SK-N-SH (cell line): Measurements from ENCODE around the gene BTBD18. TPM values are rescaled to one million over a fixed set of nuclear protein-coding genes. Genes with fewer than 3 reads are reported as not detected.

Experiments used
- CTCF ChIA-PET: fragments of 300-600, 350-600 bp; formaldehyde crosslinking; extraction: SDS; loops from one replicate; lab custom pipeline; 2021; lab: Yijun Ruan, JAX
- POLR2A ChIA-PET: fragments of 350-600 bp; sonication (Branson Sonifier 250); formaldehyde crosslinking; extraction: SDS; loops from one replicate; lab custom pipeline; 2020; ENCODE audit warnings: antibody characterized with exemption, inconsistent platforms; lab: Yijun Ruan, JAX
- DNase-seq: peaks from one replicate; pipeline ENCODE4 v3.0.0; 2012
- H2AFZ ChIP-seq: fragments of 200-600 bp; sonication (generic); 2 replicates; pipeline ENCODE4 v1.8.1; 2016; ENCODE audit warnings: antibody characterized with exemption, mild to moderate bottlenecking, low read depth
- H3F3A ChIP-seq: fragments of 200-600 bp; sonication (generic); replicated peaks from 2 replicates; pipeline ENCODE3; 2016; ENCODE audit warnings: antibody characterized with exemption, mild to moderate bottlenecking; ENCODE audit not compliant: insufficient read depth
- H3K27ac ChIP-seq, 2 experiments: fragments of 200-500 bp in 1 of 2; fragments of 200-600 bp in 1 of 2; sonication (Bioruptor generic) in 1 of 2; sonication (generic), shearing (Covaris generic) in 1 of 2; 2 replicates each; pipeline versions ENCODE4 v1.5.1 to v1.6.1; 2014 to 2016; ENCODE audit warnings: low read depth in 2 of 2, inconsistent platforms in 1 of 2, low read length in 1 of 2, mild to moderate bottlenecking in 1 of 2, mixed read lengths in 1 of 2
- H3K27me3 ChIP-seq: fragments of 200-600 bp; sonication (generic), shearing (Covaris generic); 2 replicates; pipeline ENCODE4 v1.6.1; 2016; ENCODE audit warnings: mixed run types; ENCODE audit not compliant: insufficient read depth
- H3K36me3 ChIP-seq, 2 experiments: fragments of 200-500 bp in 1 of 2; fragments of 200-600 bp in 1 of 2; sonication (Bioruptor generic) in 1 of 2; sonication (generic) in 1 of 2; replicated peaks in 1 of 2; 2 replicates each; pipeline versions ENCODE3 to v1.5.1; 2014 to 2016; ENCODE audit warnings: low read length in 1 of 2, mild to moderate bottlenecking in 1 of 2; ENCODE audit not compliant: insufficient read depth in 2 of 2, control insufficient read depth in 1 of 2
- H3K4me1 ChIP-seq, 2 experiments: fragments of 200-500 bp in 1 of 2; fragments of 200-600 bp in 1 of 2; sonication (Bioruptor generic) in 1 of 2; sonication (generic), shearing (Covaris generic) in 1 of 2; 2 replicates each; pipeline versions ENCODE4 v1.5.1 to v1.6.1; 2014 to 2016; ENCODE audit warnings: low read depth in 1 of 2, low read length in 1 of 2, mixed run types in 1 of 2; ENCODE audit not compliant: insufficient read depth in 2 of 2, control insufficient read depth in 1 of 2
- H3K4me2 ChIP-seq: fragments of 200-600 bp; sonication (generic), shearing (Covaris generic); 2 replicates; pipeline ENCODE4 v1.6.1; 2017; ENCODE audit warnings: mixed run types
- H3K4me3 ChIP-seq, 2 experiments: fragments of 200-500 bp in 1 of 2; fragments of 200-600 bp in 1 of 2; sonication (Bioruptor generic) in 1 of 2; sonication (generic), shearing (Covaris generic) in 1 of 2; 2 replicates each; pipeline versions ENCODE4 v1.5.1 to v1.8.1; 2014 to 2016; ENCODE audit warnings: low read depth in 2 of 2, inconsistent platforms in 1 of 2, low read length in 1 of 2, mild to moderate bottlenecking in 1 of 2, mixed read lengths in 1 of 2, moderate library complexity in 1 of 2
- H3K79me2 ChIP-seq: fragments of 200-600 bp; sonication (generic); 2 replicates; pipeline ENCODE4 v1.8.1; 2017; ENCODE audit warnings: mild to moderate bottlenecking; ENCODE audit not compliant: insufficient read depth
- H3K9ac ChIP-seq: fragments of 200-600 bp; sonication (generic); 2 replicates; pipeline ENCODE4 v1.6.1; 2017; ENCODE audit warnings: mixed run types
- H3K9me2 ChIP-seq: fragments of 200-600 bp; sonication (generic); 2 replicates; pipeline ENCODE4 v1.6.1; 2017; ENCODE audit warnings: mixed run types
- H3K9me3 ChIP-seq: fragments of 200-600 bp; sonication (generic); 2 replicates; pipeline ENCODE4 v1.6.1; 2017; ENCODE audit warnings: mixed run types, mild to moderate bottlenecking, moderate library complexity
- H4K20me1 ChIP-seq: fragments of 200-600 bp; sonication (generic); 2 replicates; pipeline ENCODE4 v1.6.1; 2017; ENCODE audit warnings: mild to moderate bottlenecking, mixed run types; ENCODE audit not compliant: insufficient read depth
- CHD2 ChIP-seq: fragments of 150-350 bp; IDR thresholded peaks from 2 replicates; pipeline ENCODE4 v1.6.1; 2018; ENCODE audit warnings: low read length; ENCODE audit not compliant: partially characterized antibody
- ELF1 ChIP-seq: IDR thresholded peaks from 2 replicates; pipeline ENCODE4 v1.4.0; 2012
- EZH2phosphoT487 ChIP-seq: fragments of 200-600 bp; sonication (generic); IDR thresholded peaks from 2 replicates; pipeline ENCODE4 v1.6.1; 2017; ENCODE audit warnings: low read depth, mixed run types, mild to moderate bottlenecking, antibody characterized with exemption, moderate library complexity, borderline replicate concordance
- FOXJ3 ChIP-seq: sonication (generic); formaldehyde crosslinking; IDR thresholded peaks from 2 replicates; pipeline ENCODE4 v1.5.1; 2020; ENCODE audit warnings: mild to moderate bottlenecking, missing genetic modification reagents
- GABPA ChIP-seq: IDR thresholded peaks from 2 replicates; pipeline ENCODE4 v1.4.0; 2012; ENCODE audit warnings: low read depth, mild to moderate bottlenecking
- GATA2 ChIP-seq: sonication (generic); formaldehyde crosslinking; IDR thresholded peaks from 2 replicates; pipeline ENCODE4 v1.5.0; 2020; ENCODE audit warnings: mild to moderate bottlenecking, missing genetic modification reagents
- JUND ChIP-seq: IDR thresholded peaks from 2 replicates; pipeline ENCODE4 v1.4.0; 2012
- NFIC ChIP-seq: IDR thresholded peaks from 2 replicates; pipeline ENCODE4 v1.4.0; 2012; ENCODE audit warnings: borderline replicate concordance
- SIN3A ChIP-seq: IDR thresholded peaks from 2 replicates; pipeline ENCODE4 v1.6.1; 2012; ENCODE audit warnings: low read depth, mild to moderate bottlenecking, low read length, moderate library complexity, borderline replicate concordance
- SMC3 ChIP-seq: IDR thresholded peaks from 2 replicates; pipeline ENCODE4 v1.6.1; 2012; ENCODE audit warnings: low read depth, low read length, improper control_type of control experiment
- TAF1 ChIP-seq: IDR thresholded peaks from 2 replicates; pipeline ENCODE4 v1.6.1; 2012; ENCODE audit warnings: low read depth, mild to moderate bottlenecking, low read length, moderate library complexity, borderline replicate concordance
- TCF12 ChIP-seq: IDR thresholded peaks from 2 replicates; pipeline ENCODE4 v1.4.0; 2012
- USF1 ChIP-seq: IDR thresholded peaks from 2 replicates; pipeline ENCODE4 v1.4.0; 2012; ENCODE audit warnings: low read depth, borderline replicate concordance
- USF2 ChIP-seq: fragments of 150-350 bp; IDR thresholded peaks from 2 replicates; pipeline ENCODE4 v1.6.1; 2017; ENCODE audit warnings: antibody characterized with exemption, low read length, low read depth, borderline replicate concordance
- YY1 ChIP-seq: IDR thresholded peaks from 2 replicates; pipeline ENCODE4 v1.4.0; 2012; ENCODE audit warnings: low read depth, mild to moderate bottlenecking
- WGBS: methylation state at CpG from one replicate; pipeline ENCODE4 v1.1.6; 2017; ENCODE audit warnings: low lambda C conversion rate; 5-methylcytosine and 5-hydroxymethylcytosine counted together
- polyA plus RNA-seq, 3 experiments: library from polyadenylated mRNA; depleted of rRNA; stranded (reverse); fragments of >200 nt; gene quantifications; 2 replicates each; pipeline ENCODE4 v1.2.3, GENCODE V29; 2012
- TF ChIP-seq, protein P1 (sequence below): fragments of 150-350 bp; IDR thresholded peaks from 2 replicates; pipeline ENCODE4 v1.6.1; 2016; ENCODE audit warnings: mild to moderate bottlenecking, low read depth, low read length
- TF ChIP-seq, protein P2 (sequence below): IDR thresholded peaks from 2 replicates; pipeline ENCODE4; 2012
- TF ChIP-seq, protein P3 (sequence below): IDR thresholded peaks from 2 replicates; pipeline ENCODE4 v1.4.0; 2012; ENCODE audit warnings: low read depth
- TF ChIP-seq, protein P4 (sequence below): fragments of 200-600 bp; sonication (generic); IDR thresholded peaks from 2 replicates; pipeline ENCODE4 v1.6.1; 2017; ENCODE audit warnings: antibody characterized with exemption, mild to moderate bottlenecking, moderate library complexity

BTBD18 gene
- polyA plus RNA-seq, 1 of the 3 experiments (the other 2 are of a cell fraction) = not detected

GRCh38 chr11:57751176-57751575, 443 bp downstream of the BTBD18 start:
- Histone ChIP-seq H3F3A (peaks cover 11% of the 10 kb centered on the region), H3K4me2 (no peak overlapping the region), H2AFZ (no peak overlapping the region), H4K20me1 (no peaks in the 10 kb centered on the region), H3K79me2 (no peaks in the 10 kb centered on the region), H3K27me3 (no peaks in the 10 kb centered on the region), H3K4me1 (no peaks in the 10 kb centered on the region), H3K36me3 (peaks cover 0 to 8% of the 10 kb centered on the region in 2 experiments), H3K9ac (no peak overlapping the region), H3K4me3 (no peak overlapping the region), H3K27ac (no peak overlapping the region), H3K9me3 (no peaks in the 10 kb centered on the region), H3K9me2 (no peaks in the 10 kb centered on the region)
- ChIA-PET POLR2A (interaction anchor here (1.7 to 2.2 kb wide), 2 partner anchors 10 to 49 kb away, joined by 5 to 12 read pairs; partner anchors contain the start of gene SELENOH), CTCF (interaction anchor here (0.7 to 13.2 kb wide), 10 partner anchors 8 to 762 kb away, joined by 3 to 142 read pairs (median 3); no protein-coding TSS in a partner anchor)
- no peak for TF ChIP-seq FOXJ3
- no peak for TF ChIP-seq USF2
- TF ChIP-seq GATA2 = no peak
- TF ChIP-seq TCF12 = no peak
- TF ChIP-seq, protein P1, sequence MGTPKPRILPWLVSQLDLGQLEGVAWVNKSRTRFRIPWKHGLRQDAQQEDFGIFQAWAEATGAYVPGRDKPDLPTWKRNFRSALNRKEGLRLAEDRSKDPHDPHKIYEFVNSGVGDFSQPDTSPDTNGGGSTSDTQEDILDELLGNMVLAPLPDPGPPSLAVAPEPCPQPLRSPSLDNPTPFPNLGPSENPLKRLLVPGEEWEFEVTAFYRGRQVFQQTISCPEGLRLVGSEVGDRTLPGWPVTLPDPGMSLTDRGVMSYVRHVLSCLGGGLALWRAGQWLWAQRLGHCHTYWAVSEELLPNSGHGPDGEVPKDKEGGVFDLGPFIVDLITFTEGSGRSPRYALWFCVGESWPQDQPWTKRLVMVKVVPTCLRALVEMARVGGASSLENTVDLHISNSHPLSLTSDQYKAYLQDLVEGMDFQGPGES = no peak
- no peak for DNase-seq

- Histone ChIP-seq H3K4me3 (no peak overlapping the region), H4K20me1 (no peaks in the 10 kb centered on the region), H3K27ac (no peak overlapping the region), H3K9ac (no peak overlapping the region), H3K79me2 (peaks cover 19% of the 10 kb centered on the region), H3K36me3 (peaks cover 21 to 35% of the 10 kb centered on the region in 2 experiments), H3K9me3 (no peaks in the 10 kb centered on the region), H3K9me2 (no peaks in the 10 kb centered on the region), H3F3A (peaks cover 14% of the 10 kb centered on the region), H3K4me1 (peaks cover 0 to 7% of the 10 kb centered on the region in 2 experiments; a peak in 3 of 4 replicates), H2AFZ (no peak overlapping the region), H3K27me3 (no peaks in the 10 kb centered on the region), H3K4me2 (no peak overlapping the region)
- DNase-seq = no peak
- 90% methylated on average over 1 of the region's 1 CpG for WGBS
- POLR2A ChIA-PET = interaction anchor here (0.7 to 0.8 kb wide), 2 partner anchors 14 to 438 kb away, joined by 5 to 6 read pairs; partner anchors contain the start of gene CTNND1
- TF ChIP-seq FOXJ3 (no peak), TAF1 (no peak), NFIC (no peak), JUND (no peak), SIN3A (no peak), GABPA (no peak), EZH2phosphoT487 (no peak), USF2 (no peak), SMC3 (no peak), ELF1 (no peak), TCF12 (no peak), USF1 (no peak), YY1 (no peak), CHD2 (no peak)
- TF ChIP-seq, protein P2, sequence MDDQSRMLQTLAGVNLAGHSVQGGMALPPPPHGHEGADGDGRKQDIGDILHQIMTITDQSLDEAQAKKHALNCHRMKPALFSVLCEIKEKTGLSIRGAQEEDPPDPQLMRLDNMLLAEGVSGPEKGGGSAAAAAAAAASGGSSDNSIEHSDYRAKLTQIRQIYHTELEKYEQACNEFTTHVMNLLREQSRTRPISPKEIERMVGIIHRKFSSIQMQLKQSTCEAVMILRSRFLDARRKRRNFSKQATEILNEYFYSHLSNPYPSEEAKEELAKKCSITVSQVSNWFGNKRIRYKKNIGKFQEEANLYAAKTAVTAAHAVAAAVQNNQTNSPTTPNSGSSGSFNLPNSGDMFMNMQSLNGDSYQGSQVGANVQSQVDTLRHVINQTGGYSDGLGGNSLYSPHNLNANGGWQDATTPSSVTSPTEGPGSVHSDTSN = no peak
- TF ChIP-seq, protein P3, sequence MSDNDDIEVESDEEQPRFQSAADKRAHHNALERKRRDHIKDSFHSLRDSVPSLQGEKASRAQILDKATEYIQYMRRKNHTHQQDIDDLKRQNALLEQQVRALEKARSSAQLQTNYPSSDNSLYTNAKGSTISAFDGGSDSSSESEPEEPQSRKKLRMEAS = no peak
- TF ChIP-seq, protein P1 = no peak
- TF ChIP-seq, protein P4, sequence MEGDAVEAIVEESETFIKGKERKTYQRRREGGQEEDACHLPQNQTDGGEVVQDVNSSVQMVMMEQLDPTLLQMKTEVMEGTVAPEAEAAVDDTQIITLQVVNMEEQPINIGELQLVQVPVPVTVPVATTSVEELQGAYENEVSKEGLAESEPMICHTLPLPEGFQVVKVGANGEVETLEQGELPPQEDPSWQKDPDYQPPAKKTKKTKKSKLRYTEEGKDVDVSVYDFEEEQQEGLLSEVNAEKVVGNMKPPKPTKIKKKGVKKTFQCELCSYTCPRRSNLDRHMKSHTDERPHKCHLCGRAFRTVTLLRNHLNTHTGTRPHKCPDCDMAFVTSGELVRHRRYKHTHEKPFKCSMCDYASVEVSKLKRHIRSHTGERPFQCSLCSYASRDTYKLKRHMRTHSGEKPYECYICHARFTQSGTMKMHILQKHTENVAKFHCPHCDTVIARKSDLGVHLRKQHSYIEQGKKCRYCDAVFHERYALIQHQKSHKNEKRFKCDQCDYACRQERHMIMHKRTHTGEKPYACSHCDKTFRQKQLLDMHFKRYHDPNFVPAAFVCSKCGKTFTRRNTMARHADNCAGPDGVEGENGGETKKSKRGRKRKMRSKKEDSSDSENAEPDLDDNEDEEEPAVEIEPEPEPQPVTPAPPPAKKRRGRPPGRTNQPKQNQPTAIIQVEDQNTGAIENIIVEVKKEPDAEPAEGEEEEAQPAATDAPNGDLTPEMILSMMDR = no peak
- CTCF ChIA-PET = interaction anchor here (1.0 to 13.2 kb wide), 2 partner anchors 25 to 55 kb away, joined by 3 to 142 read pairs; no protein-coding TSS in a partner anchor
These were observed 4.7 kb downstream of the BTBD18 start for GRCh38 chr11:57746920-57747319.
